Vagina (tissue), 2 donors: ENCODE data around the gene CCDC33. TPM values are rescaled to one million over a fixed set of nuclear protein-coding genes. Genes with fewer than 3 reads are reported as not detected.

Experiments
- DNase-seq, 2 donors: peaks; one replicate each; pipeline ENCODE4 v3.0.0-alpha.2; 2017; ENCODE audit errors: extremely low spot score in 2 of 2
- H3K27ac ChIP-seq: fragments of 200-600 bp; sonication (generic); one replicate; pipeline ENCODE4 v1.5.1; 2019
- H3K27me3 ChIP-seq: fragments of 200-600 bp; sonication (generic); one replicate; pipeline ENCODE4 v1.5.1; 2019
- H3K36me3 ChIP-seq, 2 donors: fragments of 200-600 bp; sonication (generic); one replicate each; pipeline ENCODE4 v1.5.1; 2017 to 2019
- H3K4me1 ChIP-seq: fragments of 200-600 bp; sonication (generic); one replicate; pipeline ENCODE4 v1.5.1; 2019
- H3K4me3 ChIP-seq, 2 donors: fragments of 200-600 bp; sonication (generic); 1 replicate in 1 of 2; 2 replicates in 1 of 2; pipeline ENCODE4 v1.5.1; 2016 to 2019
- H3K9me3 ChIP-seq: fragments of 200-600 bp; sonication (generic); one replicate; pipeline ENCODE4 v1.5.1; 2019
- CTCF ChIP-seq, 3 experiments: fragments of 450-650 bp in 2 of 3; fragments of 200-600 bp in 1 of 3; sonication (generic) in 1 of 3; IDR thresholded peaks; one replicate each; pipeline ENCODE4 v1.5.1; 2017 to 2019; ENCODE audit warnings: antibody characterized with exemption in 3 of 3, mild to moderate bottlenecking in 2 of 3, moderate library complexity in 2 of 3
- POLR2A ChIP-seq, 2 donors: fragments of 450-650 bp; IDR thresholded peaks; one replicate each; pipeline ENCODE4 v1.6.1; 2017; ENCODE audit warnings: antibody characterized with exemption in 2 of 2, mild to moderate bottlenecking in 2 of 2, moderate library complexity in 2 of 2
- POLR2AphosphoS5 ChIP-seq, 2 donors: sonication (generic); formaldehyde crosslinking; IDR thresholded peaks; one replicate each; pipeline ENCODE4 v1.9.0; 2017; ENCODE audit warnings: antibody characterized with exemption in 2 of 2, mild to moderate bottlenecking in 2 of 2, low read depth in 1 of 2; ENCODE audit not compliant: insufficient read depth in 1 of 2
- intact Hi-C: fragments of 100-400 bp; cut with DNase I; formaldehyde crosslinking; loops from one replicate; pipeline ENCODE4 v1.15.1; 2023
- total RNA-seq: library from RNA; depleted of rRNA; stranded (reverse); fragments of >200 nt; gene quantifications from one replicate; pipeline ENCODE4 v1.2.3, GENCODE V29; 2016

The CCDC33 gene
- total RNA-seq, 1 donor from 2014 or later: not detected

- H3K4me1 ChIP-seq: peaks cover 56% of the 10 kb centered on the region
- DNase-seq: no peak
- no peaks in the 10 kb centered on the region for H3K9me3 ChIP-seq
- peak overlapping the region; percentile 64 for H3K27ac ChIP-seq
- intact Hi-C loops: loop anchor here (10.0 kb wide), 1 partner anchor 264 kb away; no protein-coding TSS in a partner anchor
- H3K36me3 ChIP-seq: no peaks in the 10 kb centered on the region
- TF ChIP-seq POLR2AphosphoS5 (IDR thresholded peaks at IDR 0.05; ENCODE audit: insufficient read depth in 1 of 2, low read depth in 1 of 2) (no peak), CTCF (IDR thresholded peaks at IDR 0.05) (no peak), POLR2A (IDR thresholded peaks at IDR 0.05) (no peak)
- no peak overlapping the region for H3K4me3 ChIP-seq
- H3K27me3 ChIP-seq: no peaks in the 10 kb centered on the region
These were observed 82.4 kb downstream of the CCDC33 start for GRCh38 chr15:74318376-74319137.

GRCh38 chr15:74319138-74319460 is 83.0 kb downstream of the CCDC33 start:
- no peak overlapping the region for H3K4me3 ChIP-seq
- H3K27ac ChIP-seq: peak overlapping the region; percentile 64
- TF ChIP-seq POLR2AphosphoS5 (IDR thresholded peaks at IDR 0.05; ENCODE audit: insufficient read depth in 1 of 2, low read depth in 1 of 2) (no peak), POLR2A (IDR thresholded peaks at IDR 0.05) (no peak), CTCF (IDR thresholded peaks at IDR 0.05) (no peak)
- H3K27me3 ChIP-seq: no peaks in the 10 kb centered on the region
- H3K36me3 ChIP-seq: no peaks in the 10 kb centered on the region
- H3K9me3 ChIP-seq: no peaks in the 10 kb centered on the region
- H3K4me1 ChIP-seq: peaks cover 56% of the 10 kb centered on the region
- intact Hi-C loops: loop anchor here (10.0 kb wide), 1 partner anchor 264 kb away; no protein-coding TSS in a partner anchor
- DNase-seq: no peak

DNA sequence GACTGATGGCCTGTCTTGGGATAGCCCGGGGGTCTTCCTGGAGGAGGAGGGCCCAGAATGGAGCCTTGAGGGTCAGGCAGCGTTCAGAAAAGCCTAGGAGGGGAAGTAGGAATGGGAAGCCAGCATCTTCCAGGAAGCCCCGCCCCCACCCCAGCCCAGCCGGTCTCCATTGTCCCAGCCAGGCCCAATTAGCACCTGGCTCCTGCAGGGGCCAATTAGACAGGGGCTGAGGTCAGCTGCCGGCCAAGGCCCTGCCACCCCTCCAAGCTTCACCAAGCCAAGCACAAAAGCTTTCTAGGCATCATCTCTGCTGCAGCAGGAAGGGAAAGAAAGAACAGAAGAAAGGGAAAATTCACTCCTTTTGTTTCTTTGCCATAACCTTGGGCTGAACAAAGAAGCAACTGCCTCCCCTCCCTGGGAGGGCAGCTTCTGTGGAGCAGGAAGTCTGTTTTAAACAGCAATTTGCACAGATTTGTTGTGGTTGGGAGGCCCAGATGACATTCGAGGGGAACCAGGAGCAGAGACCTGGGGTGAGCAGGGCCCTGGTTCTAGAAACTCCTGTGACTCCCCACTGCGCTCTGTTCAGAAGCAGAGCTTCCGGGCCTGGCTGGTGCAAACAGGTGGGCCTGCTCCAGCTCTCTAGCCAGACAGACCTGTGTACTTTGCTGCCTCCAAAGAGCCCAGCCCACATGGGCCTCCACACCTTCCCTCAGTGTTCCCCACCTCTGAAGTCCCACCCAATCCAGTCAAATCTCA is 83.6 kb downstream of the CCDC33 start:
- peak overlapping the region; percentile 64 for H3K27ac ChIP-seq
- H3K4me3 ChIP-seq: no peak overlapping the region
- no peaks in the 10 kb centered on the region for H3K27me3 ChIP-seq
- no peak for DNase-seq
- no peaks in the 10 kb centered on the region for H3K9me3 ChIP-seq
- peaks cover 51% of the 10 kb centered on the region for H3K4me1 ChIP-seq
- TF ChIP-seq CTCF (IDR thresholded peaks at IDR 0.05): no peak
- no peak for TF ChIP-seq POLR2AphosphoS5 (IDR thresholded peaks at IDR 0.05; ENCODE audit: insufficient read depth in 1 of 2, low read depth in 1 of 2)
- no peak for TF ChIP-seq POLR2A (IDR thresholded peaks at IDR 0.05)
- no peaks in the 10 kb centered on the region for H3K36me3 ChIP-seq
- intact Hi-C loops: loop anchor here (10.0 kb wide), 1 partner anchor 265 kb away; no protein-coding TSS in a partner anchor

DNA sequence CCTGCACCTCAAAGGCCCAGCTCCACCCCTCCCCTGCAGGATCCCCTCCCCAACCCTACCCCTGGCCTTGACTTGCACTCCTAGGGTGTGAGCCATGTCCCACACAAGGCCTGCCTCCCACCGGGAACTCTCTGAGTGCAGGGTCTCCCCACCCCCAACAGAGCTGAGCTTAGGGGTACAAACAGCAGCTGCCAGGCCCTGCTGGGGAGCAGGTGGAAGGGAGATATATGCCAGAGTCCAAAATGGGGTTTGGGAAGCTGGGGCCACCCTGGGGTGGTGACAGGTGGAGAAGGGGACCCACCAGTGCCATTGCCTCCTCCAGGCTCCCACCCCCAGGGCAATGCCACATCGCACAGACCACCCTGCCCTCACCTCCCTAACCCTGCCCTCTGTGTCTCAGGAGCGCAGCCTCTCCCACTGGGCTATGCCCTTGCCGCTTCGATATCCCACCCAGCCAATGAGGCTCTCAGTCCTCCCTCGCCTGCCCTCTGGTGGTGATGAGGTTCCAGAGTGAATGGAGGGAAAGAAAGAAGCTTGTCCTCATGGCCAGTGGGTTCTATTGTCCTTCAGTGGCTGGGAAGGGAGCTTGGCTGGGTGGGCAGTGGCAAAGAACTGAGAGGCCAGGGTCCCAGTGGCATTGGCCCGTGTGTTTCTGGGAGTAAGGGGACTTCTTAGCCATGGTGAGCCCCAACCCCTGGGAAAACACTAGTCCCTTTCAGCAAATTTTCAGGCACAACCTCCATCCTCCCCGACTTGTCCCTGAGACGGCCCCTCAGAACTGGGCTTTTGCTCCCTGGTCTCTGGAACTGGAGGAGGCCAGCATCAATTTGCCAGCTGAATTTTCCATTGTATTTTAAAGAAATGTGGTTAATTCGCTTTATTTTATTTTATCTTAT is 84.5 kb downstream of the CCDC33 start:
- TF ChIP-seq CTCF (IDR thresholded peaks at IDR 0.05): peak in 2 of 3 experiments; percentile 25 to 42
- no peak for TF ChIP-seq POLR2AphosphoS5 (IDR thresholded peaks at IDR 0.05; ENCODE audit: insufficient read depth in 1 of 2, low read depth in 1 of 2)
- Histone ChIP-seq H3K36me3 (no peaks in the 10 kb centered on the region), H3K27me3 (no peaks in the 10 kb centered on the region), H3K4me3 (no peak overlapping the region), H3K27ac (no peak overlapping the region), H3K4me1 (peaks cover 45% of the 10 kb centered on the region), H3K9me3 (no peaks in the 10 kb centered on the region)
- intact Hi-C loops: no loop called here
- DNase-seq: no peak
